Testis (tissue), 2 donors: ENCODE results near the gene AIG1.

Experiments used
- CTCF ChIP-seq, 3 experiments: fragments of 450-650 bp in 2 of 3; fragments of 200-600 bp in 1 of 3; sonication (generic) in 1 of 3; IDR thresholded peaks; one replicate each; pipeline ENCODE4 v1.5.1; 2016 to 2019; ENCODE audit warnings: antibody characterized with exemption in 3 of 3, mild to moderate bottlenecking in 2 of 3, moderate library complexity in 1 of 3
- POLR2A ChIP-seq: fragments of 450-650 bp; IDR thresholded peaks from one replicate; pipeline ENCODE4 v1.6.1; 2017; ENCODE audit warnings: antibody characterized with exemption, mild to moderate bottlenecking, moderate library complexity

- no peak for TF ChIP-seq CTCF (IDR thresholded peaks at IDR 0.05)
- no peak for TF ChIP-seq POLR2A
Observed at GRCh38 chr6:143298071-143298470, 237.4 kb downstream of the AIG1 start.
